ENCODE data around the gene FBXL7.

FBXL7 gene

GRCh38 chr5:15545082-15545481 is 45.1 kb downstream of the FBXL7 start:
- no peak for DNase-seq (ENCODE audit: low spot score)

DNA sequence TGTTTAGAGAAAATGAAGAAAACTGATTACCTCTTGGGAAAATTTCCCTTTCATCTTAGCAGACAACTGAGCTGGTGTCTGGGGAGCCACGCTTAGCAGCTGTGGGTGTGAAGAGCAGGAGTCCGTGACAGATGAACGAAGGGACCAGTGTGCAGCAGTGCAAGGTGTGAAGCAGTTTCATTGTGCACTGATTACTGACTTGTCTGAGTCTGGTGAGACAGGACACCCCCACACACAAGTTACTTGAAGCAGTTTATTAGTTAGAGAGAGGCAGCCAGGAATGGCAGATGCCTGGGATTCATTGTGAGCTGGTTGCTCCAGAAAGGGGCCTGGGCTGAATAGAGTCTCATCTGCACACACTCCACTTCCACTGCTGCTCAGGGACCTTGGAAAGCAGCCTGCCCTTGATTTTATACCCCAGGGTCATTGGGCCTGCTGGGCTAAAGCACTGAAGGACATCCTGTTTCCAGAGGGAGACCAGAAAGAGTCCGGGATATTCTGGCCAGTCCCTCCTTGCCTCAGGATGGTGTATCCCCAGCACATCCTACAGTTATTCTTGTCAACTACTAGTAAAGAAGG is 47.4 kb downstream of the FBXL7 start:
- no peak for DNase-seq (ENCODE audit: low spot score)

DNA sequence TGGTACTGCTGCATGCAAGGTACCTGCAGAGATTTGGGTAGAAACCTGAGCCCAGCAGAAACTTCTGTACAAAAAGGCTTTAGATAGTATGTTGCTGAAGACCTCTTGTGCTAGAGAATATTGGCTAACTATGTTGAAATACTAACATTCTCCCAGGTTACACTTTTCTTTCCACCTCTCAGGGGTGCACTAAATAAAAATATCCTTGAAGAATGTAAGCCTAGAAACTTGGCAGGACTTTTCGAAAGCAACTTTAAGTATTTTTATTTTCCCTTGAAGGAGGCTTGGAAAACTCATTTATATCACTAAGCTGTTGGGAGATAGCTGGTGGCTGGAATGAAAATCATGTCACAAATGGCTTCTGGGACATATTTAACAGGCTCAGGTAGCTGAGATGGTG is 50.0 kb downstream of the FBXL7 start:
- DNase-seq (ENCODE audit: low spot score): no peak

DNA sequence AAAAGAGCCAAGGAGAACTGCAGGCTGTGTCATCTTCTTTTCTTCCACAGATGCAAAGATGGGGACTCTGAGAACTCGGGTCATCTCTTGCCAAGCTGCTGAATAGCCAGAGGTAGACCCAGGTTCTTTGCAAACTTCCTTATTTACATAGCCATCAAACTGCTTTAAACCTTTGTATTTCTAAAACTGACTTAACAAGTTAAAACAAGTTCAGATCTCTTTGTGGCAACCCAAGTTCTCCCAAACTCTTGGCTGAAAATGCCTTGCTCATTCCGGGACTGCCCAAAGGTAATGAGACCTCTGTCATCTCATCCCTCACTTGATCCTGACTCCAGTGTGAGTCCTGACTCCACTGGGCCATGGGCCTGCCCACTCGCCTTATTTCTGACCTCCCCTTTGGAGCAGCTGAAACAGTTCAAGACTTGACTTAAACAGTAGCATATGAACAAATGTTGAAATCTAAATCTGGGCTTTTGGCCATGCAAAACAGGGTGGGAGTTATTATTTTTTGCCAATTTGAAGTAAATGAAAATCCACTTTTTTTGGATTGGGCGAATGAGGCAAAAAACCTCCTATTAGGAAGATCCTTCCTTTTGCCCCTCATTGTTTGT is 50.6 kb downstream of the FBXL7 start:
- no peak for DNase-seq (ENCODE audit: low spot score)

DNA sequence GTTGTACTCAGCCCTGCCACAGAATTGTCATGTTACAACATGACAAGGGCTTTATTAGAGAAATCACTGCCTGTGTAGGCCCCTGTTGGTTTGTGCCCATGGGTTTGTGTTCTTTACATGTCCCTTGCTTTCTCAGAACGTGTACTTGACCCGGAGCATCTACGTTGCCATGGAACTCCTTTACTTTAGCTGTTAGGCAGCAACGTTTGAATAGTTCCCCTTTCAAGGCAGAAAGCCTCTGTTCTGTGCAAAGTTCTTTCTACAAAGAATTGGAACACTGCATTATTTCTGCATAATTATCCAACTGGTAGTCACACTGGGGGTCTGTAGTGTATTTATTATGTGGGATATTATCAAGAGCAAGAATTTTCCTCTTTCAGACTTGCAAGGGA is 51.1 kb downstream of the FBXL7 start:
- DNase-seq (ENCODE audit: low spot score): no peak

- no peak for DNase-seq (ENCODE audit: low spot score)
Measured at GRCh38 chr5:15554542-15554941, 54.6 kb downstream of the FBXL7 start.

DNA sequence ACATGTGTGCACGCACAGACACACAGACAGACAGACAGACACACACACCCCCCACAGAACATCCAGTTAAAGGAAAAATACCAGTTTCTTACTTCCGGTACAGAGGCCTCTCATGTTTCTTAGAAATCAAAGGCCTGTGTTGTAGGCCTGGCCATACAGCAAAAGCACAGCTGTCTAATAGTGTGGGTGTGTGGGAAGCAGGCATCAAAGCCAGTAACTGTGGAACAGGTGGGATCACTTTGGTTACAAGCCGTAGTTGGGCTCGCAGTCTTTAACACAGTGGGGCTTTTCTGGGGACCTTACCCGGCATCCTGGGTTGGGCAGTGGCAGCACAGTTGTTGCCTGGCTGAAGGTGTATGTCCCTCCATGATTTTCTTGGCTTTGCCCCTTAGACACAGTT is 55.2 kb downstream of the FBXL7 start:
- no peak for DNase-seq (ENCODE audit: low spot score)

- no peak for DNase-seq (ENCODE audit: low spot score)
Measured at GRCh38 chr5:15558240-15558639, 58.3 kb downstream of the FBXL7 start.

GRCh38 chr5:15558681-15559080 is 58.7 kb downstream of the FBXL7 start:
- no peak for DNase-seq (ENCODE audit: low spot score)

DNA sequence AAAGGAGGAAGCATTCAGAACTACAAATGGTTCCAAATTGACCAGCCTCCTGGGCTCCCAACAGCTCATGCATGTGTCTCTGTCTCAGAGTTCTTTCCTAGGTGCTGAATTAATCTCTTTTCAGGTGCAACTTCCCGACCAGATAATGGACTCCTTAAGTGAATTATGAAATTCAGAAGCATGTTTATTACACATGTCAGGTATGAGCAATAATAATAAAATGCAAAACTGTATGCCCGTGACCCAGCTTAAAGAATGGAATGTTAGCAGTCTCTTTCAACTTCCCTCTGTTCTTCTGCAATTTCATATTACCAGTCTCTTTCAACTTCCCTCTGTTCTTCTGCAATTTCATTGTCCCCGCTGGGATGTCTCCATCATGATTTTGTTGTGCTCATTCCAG is 60.4 kb downstream of the FBXL7 start:
- DNase-seq (ENCODE audit: low spot score): no peak

- DNase-seq (ENCODE audit: low spot score): no peak
Measured at GRCh38 chr5:15564523-15564922, 64.5 kb downstream of the FBXL7 start.

GRCh38 chr5:15564957-15565356 is 65.0 kb downstream of the FBXL7 start:
- no peak for DNase-seq (ENCODE audit: low spot score)

DNA sequence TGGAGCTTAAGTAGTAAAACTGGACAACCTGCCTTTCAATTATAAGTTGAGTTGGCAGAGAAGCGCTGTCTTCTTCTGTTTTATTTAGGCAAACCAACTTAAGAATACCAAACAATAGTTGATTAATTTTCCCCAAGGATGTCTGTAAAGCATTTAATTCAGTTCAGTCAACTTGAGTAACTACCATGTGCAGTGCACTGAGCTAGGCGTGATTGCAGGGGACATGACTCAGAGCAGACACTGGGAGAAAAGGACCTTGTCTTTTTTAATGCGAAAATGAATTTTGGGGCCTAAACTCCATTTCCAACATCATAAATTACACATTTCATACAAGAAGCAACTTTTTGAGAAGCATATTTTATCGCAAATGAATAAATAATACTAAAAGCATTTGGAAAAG is 66.3 kb downstream of the FBXL7 start:
- DNase-seq (ENCODE audit: low spot score): no peak

GRCh38 chr5:15566789-15567188 is 66.8 kb downstream of the FBXL7 start:
- DNase-seq (ENCODE audit: low spot score): no peak

DNA sequence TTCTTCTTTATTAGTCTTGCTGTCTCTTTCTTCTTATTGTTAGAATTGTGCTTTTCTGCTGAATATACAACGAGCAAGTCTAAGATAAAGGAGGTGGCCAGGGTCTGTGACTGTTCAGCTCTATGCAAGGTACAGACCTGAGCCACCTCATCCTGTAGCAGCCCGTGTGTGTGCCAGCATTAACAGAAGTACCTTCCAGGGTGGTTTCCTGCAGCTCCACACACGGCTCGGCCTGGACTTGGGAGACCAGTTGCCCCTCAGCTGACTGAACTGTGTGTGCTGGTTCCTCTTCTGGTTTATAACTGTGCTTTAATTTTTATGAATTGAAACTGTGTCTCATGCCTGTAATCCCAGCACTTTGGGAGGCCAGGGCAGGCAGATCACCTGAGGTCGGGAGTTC is 70.5 kb downstream of the FBXL7 start:
- no peak for DNase-seq (ENCODE audit: low spot score)

DNA sequence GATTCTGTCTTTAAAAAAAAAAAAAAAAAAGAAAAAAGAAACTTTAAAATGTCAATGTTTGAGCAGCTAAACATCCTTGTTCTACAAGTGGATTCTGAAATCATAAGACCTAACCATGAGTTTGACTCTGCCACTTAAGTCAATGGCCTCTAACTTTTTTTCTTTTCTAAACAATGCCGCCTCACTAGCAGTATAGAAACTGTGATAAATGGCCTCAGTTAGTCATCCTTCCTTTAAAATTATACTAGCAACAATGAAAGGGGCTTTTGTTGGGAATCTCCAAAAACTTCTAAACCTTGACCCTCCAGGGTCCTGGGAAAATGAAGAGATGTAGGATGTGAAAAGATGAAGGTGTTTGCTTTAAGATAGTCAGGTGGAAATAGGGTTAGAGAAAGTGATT is 71.1 kb downstream of the FBXL7 start:
- DNase-seq (ENCODE audit: low spot score): no peak

DNA sequence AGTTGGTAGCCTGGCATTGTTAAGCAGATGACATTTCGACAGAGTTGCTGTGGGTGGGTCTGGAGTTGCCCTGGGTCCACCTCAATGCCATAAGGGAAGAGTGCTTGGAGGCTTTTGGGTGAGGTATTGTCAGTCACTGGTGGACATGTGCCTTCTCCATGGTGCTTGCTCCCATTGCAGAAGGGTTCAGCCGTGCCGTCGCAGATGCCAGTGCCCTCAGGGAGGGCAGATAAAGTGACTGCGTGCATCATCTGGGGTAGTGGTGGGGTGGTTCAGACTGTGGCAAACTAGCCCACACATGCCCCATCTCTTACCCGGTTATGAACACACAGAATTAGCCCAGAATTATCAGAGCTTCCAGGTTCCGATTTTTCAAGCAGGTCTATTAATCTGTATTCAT is 71.6 kb downstream of the FBXL7 start:
- no peak for DNase-seq (ENCODE audit: low spot score)

DNA sequence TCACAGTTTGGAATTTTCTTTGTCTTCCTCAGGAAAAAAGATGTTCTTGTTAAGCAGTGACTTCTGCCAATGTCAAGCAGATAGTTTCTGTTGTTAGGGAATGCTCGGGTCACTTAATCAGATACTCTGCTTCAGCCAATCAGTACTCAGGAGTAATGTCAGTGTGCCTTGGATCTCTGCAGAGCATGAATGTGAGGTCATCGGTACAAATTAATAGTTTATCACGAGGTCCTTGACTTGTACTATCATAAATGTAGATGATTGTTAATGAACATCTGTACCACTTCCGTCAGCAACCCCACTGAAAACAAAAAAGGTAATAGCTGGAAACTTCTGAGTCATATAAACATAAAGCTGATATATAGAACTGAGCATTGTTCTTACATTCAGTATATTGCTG is 73.6 kb downstream of the FBXL7 start:
- no peak for DNase-seq (ENCODE audit: low spot score)

DNA sequence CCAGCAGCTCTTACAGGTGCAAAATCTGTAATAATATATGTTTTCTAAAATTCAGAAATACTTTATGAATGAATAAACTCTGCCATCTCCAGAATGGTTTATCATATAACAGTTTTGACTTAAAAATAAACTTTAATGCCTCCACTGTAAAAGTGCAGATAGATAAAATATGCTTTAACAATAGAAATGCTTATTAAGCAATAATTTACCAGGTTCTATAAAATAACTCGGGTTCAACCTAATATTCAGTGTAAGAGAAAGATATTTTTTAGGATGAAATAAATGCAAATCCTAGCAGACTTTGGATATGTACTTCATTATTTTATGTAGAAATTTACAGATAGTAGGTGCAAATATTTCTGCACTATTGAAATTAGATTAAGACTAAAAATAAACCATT is 74.1 kb downstream of the FBXL7 start:
- DNase-seq (ENCODE audit: low spot score): no peak

GRCh38 chr5:15574806-15575325 is 74.9 kb downstream of the FBXL7 start:
- DNase-seq (ENCODE audit: low spot score): no peak

DNA sequence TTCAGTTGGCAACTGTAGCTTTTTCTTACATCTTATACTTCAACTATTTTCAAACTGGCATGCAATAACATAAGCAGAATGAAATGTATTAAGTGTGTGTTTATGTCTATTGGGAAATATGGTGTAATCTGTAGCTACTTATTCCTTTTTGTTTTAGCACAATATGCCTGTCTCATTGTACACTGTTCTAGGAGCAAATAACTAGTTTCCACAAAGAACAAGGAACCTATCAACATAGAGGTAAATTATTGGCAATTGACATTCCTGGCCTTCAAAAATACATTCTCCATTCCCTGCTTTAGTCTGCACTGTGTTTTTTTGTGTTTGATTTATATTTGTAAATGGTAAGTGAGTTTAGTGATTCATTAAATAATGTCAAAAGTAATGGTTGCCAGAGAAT is 75.7 kb downstream of the FBXL7 start:
- no peak for DNase-seq (ENCODE audit: low spot score)

- DNase-seq (ENCODE audit: low spot score): no peak
Measured at GRCh38 chr5:15577132-15577531, 77.2 kb downstream of the FBXL7 start.

GRCh38 chr5:15577831-15578230 is 77.9 kb downstream of the FBXL7 start:
- no peak for DNase-seq (ENCODE audit: low spot score)
